Spleen (tissue), 11 donors: ENCODE data around the gene PPM1H. TPM values are rescaled to one million over a fixed set of nuclear protein-coding genes. Genes with fewer than 3 reads are reported as not detected.

Experiments
- DNase-seq: peaks from one replicate; pipeline ENCODE4 v3.0.0-alpha.2; 2020
- H3K27ac ChIP-seq, 8 donors: fragments of 200-600 bp; sonication (generic) in 7 of 8; 1 replicate in 4 of 8; 2 replicates in 4 of 8; pipeline versions ENCODE4 v1.5.0 to v1.8.0; 2016 to 2021; ENCODE audit warnings: inconsistent platforms in 4 of 8, mild to moderate bottlenecking in 4 of 8, moderate library complexity in 1 of 8
- H3K27me3 ChIP-seq, 7 donors: fragments of 200-600 bp; sonication (generic) in 6 of 7; replicated peaks in 1 of 7; 1 replicate in 4 of 7; 2 replicates in 3 of 7; pipeline versions ENCODE4 v1.5.0 to v1.8.0; 2016 to 2021; ENCODE audit warnings: inconsistent platforms in 3 of 7, mild to moderate bottlenecking in 1 of 7
- H3K36me3 ChIP-seq, 6 donors: fragments of 200-600 bp; sonication (generic) in 5 of 6; 1 replicate in 4 of 6; 2 replicates in 2 of 6; pipeline versions ENCODE4 v1.5.0 to v1.8.0; 2016 to 2021; ENCODE audit warnings: inconsistent platforms in 2 of 6
- H3K4me1 ChIP-seq, 6 donors: fragments of 200-600 bp; sonication (generic) in 5 of 6; 1 replicate in 3 of 6; 2 replicates in 3 of 6; pipeline versions ENCODE4 v1.5.0 to v1.8.0; 2016 to 2021; ENCODE audit warnings: inconsistent platforms in 3 of 6
- H3K4me3 ChIP-seq, 8 donors: fragments of 200-600 bp; sonication (generic) in 7 of 8; 1 replicate in 4 of 8; 2 replicates in 4 of 8; pipeline versions ENCODE4 v1.5.0 to v1.8.0; 2016 to 2021; ENCODE audit warnings: inconsistent platforms in 4 of 8, mild to moderate bottlenecking in 4 of 8, moderate library complexity in 2 of 8
- H3K9me3 ChIP-seq, 8 donors: fragments of 200-600 bp; sonication (generic) in 7 of 8; 1 replicate in 4 of 8; 2 replicates in 4 of 8; pipeline versions ENCODE4 v1.5.0 to v1.8.0; 2016 to 2021; ENCODE audit warnings: inconsistent platforms in 4 of 8
- POLR2A ChIP-seq, 3 donors: fragments of 450-650 bp; IDR thresholded peaks; one replicate each; pipeline ENCODE4 v1.5.1; 2017; ENCODE audit warnings: antibody characterized with exemption in 3 of 3, mild to moderate bottlenecking in 1 of 3
- POLR2AphosphoS5 ChIP-seq, 3 donors: sonication (generic); formaldehyde crosslinking; IDR thresholded peaks; one replicate each; pipeline ENCODE4 v1.5.1; 2017; ENCODE audit warnings: antibody characterized with exemption in 3 of 3
- WGBS, 5 donors: extraction: QIAGEN DNeasy Blood & Tissue Kit in 3 of 5; methylation state at CpG; one replicate each; pipeline versions ENCODE4 v1.1.5 to v1.1.7; 2013 to 2018; 5-methylcytosine and 5-hydroxymethylcytosine counted together
- intact Hi-C: fragments of 100-400 bp; cut with DNase I; formaldehyde crosslinking; loops from one replicate; pipeline ENCODE4 v1.15.0; 2023; ENCODE audit warnings: low total_unique reads
- polyA plus RNA-seq, 3 donors: library from polyadenylated mRNA; stranded (reverse); fragments of 200-250 nt; gene quantifications; one replicate each; pipeline ENCODE4 v1.2.1, GENCODE V29; 2013
- total RNA-seq, 7 donors: library from RNA; depleted of rRNA in 3 of 7; stranded (reverse); fragments of >200 nt in 3 of 7; fragmentation: NEBNext Ultra II Directional in 4 of 7; extraction: Animal tissue kit (Norgen Biotek cat#: 25700) in 4 of 7; gene quantifications; one replicate each; pipeline versions ENCODE4 v1.1.0 to v1.2.1, GENCODE V29; 2016 to 2021
- TF ChIP-seq, protein P1 (sequence below), 11 experiments: fragments of 200-600 bp in 7 of 11; fragments of 450-650 bp in 4 of 11; sonication (generic) in 4 of 11; IDR thresholded peaks in 8 of 11; conservative IDR thresholded peaks in 3 of 11; 1 replicate in 7 of 11; 2 replicates in 4 of 11; pipeline versions ENCODE4 v1.4.0 to v1.8.0; 2016 to 2021; ENCODE audit warnings: antibody characterized with exemption in 11 of 11, inconsistent platforms in 4 of 11, mild to moderate bottlenecking in 1 of 11
- donor health status: healthy with polysubstance abuse.
- donor health status: DM: no; HTN: no; CAD: no; lungs with moderate emphysema.
- donor health status: DM: no; HTN: no; CAD: no.
- donor health status: Bipolar disorder and iron deficiency.
- donor health status: healthy.
- donor health status: DM: no; HTN: no; CAD: no.
- donor health status: DM: yes; HTN: yes; CAD: no.

The PPM1H gene
- total and polyA plus RNA-seq, 10 donors: 0.17 to 3.9 (median 1.9) TPM

DNA sequence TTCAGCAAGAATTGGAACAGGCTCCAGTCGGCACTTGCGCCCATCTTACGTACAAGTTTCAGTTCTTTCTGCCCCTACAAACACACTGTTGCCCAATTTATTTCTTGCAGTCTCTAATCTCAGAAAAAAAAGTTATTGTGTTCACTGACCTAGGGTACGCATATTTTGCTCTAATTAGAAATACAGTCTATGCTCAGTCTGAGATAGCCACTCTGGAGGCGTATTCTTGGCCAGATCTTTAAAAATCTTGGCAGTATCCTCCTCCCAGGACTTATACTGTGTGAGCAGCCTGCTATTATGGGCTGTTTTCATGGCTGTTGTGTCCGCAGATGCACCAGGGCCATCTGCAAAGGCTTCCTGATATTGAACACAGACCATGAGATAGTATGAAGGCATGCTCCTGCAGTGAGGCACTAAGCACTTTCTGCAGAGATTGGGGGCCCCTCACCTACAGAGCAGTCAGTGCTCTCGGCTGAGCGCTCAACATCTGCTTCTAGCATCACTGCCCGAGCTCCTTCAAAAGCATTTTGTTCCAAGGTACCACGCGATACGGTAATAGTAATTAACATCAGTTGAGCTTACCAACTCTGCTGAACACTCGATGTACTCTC, 57.9 kb downstream of the PPM1H start:
- WGBS, 5 donors: 90 to 93% (median 91%) methylated on average over 12 to 13 of the region's 13 CpGs
- no peaks in the 10 kb centered on the region for H3K4me1 ChIP-seq
- intact Hi-C loops: no loop called here
- DNase-seq: no peak
- no peak for TF ChIP-seq POLR2A (IDR thresholded peaks at IDR 0.05)
- no peak overlapping the region for H3K4me3 ChIP-seq
- no peak overlapping the region for H3K27ac ChIP-seq
- no peaks in the 10 kb centered on the region for H3K27me3 ChIP-seq
- no peaks in the 10 kb centered on the region for H3K36me3 ChIP-seq
- no peaks in the 10 kb centered on the region for H3K9me3 ChIP-seq

DNA sequence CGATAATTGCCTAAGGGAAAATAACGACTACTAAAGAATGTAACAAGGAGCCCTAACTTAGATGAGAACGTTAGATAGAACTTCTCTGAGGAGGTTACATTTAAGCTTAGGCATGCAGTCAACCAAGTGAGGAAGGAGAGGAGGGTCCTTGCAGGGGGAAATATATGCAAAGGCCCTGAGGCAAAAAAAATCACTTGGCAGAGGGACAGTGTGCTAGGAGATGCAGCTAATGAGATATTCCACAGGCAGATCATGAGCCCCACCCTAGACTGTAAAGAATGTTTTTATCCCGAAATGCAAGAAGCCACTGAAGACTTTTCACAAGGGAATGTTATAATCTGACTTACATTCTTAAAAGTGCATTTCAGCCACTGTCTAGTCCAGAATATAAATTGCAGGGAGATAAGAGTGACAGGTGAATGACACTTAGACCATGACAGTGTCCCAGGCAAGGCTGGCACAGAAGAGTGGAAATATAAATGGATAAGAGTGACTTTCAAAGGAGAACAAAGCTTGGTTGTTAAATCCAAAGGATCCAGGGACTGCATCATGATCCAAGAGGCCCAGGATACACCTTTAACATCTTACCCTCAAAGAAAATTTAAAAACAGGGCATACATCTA, 61.0 kb downstream of the PPM1H start:
- no peak for TF ChIP-seq POLR2A (IDR thresholded peaks at IDR 0.05)
- TF ChIP-seq POLR2AphosphoS5 (IDR thresholded peaks at IDR 0.05): no peak
- TF ChIP-seq, protein P1, sequence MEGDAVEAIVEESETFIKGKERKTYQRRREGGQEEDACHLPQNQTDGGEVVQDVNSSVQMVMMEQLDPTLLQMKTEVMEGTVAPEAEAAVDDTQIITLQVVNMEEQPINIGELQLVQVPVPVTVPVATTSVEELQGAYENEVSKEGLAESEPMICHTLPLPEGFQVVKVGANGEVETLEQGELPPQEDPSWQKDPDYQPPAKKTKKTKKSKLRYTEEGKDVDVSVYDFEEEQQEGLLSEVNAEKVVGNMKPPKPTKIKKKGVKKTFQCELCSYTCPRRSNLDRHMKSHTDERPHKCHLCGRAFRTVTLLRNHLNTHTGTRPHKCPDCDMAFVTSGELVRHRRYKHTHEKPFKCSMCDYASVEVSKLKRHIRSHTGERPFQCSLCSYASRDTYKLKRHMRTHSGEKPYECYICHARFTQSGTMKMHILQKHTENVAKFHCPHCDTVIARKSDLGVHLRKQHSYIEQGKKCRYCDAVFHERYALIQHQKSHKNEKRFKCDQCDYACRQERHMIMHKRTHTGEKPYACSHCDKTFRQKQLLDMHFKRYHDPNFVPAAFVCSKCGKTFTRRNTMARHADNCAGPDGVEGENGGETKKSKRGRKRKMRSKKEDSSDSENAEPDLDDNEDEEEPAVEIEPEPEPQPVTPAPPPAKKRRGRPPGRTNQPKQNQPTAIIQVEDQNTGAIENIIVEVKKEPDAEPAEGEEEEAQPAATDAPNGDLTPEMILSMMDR (IDR thresholded peaks at IDR 0.05 in 8 of 11, conservative IDR thresholded peaks at IDR 0.05 in 3 of 11): no peak
- Histone ChIP-seq H3K4me3 (no peak overlapping the region), H3K36me3 (no peaks in the 10 kb centered on the region), H3K27ac (no peak overlapping the region), H3K27me3 (no peaks in the 10 kb centered on the region), H3K9me3 (peaks cover 0 to 4% (median 0%) of the 10 kb centered on the region in 8 donors), H3K4me1 (no peaks in the 10 kb centered on the region)
- intact Hi-C loops: no loop called here
- DNase-seq: no peak
- 82 to 94% (median 90%) methylated on average over 4 of the region's 4 CpGs for WGBS, 5 donors

DNA sequence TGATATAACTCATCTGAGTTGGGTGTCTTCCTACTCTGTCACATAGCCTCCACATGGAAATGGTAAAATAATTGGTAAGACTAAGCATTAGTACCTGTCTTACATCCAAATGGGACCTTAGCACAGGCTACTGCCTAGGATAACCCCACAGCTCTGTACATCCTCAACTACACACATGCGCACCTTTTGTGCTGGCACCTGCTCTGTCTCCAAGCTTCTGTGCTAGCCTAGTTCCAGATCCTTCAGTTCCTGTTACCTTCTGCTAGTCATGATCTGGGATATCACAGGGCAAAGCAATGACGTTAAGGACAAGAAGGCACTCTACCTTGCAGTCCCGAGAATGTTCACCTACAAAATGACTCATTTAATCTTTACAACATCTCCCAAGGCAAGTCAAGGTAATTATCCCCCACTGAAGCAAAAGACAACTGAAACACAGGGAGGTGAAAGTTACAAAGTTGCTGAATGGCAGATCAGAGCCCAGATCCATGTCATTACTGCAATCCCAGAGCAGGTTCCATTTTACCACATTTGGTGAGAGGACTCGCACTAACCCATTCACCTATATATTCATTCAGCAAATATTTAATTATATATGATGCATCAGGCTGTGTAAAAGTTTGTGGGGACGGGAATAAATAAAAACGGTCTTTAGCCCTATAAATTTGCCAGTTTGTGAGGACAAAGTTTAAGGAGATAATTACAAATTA, 61.7 kb downstream of the PPM1H start:
- Histone ChIP-seq H3K27ac (no peak overlapping the region), H3K36me3 (no peaks in the 10 kb centered on the region), H3K4me3 (no peak overlapping the region), H3K27me3 (no peaks in the 10 kb centered on the region), H3K9me3 (peaks cover 0 to 4% (median 0%) of the 10 kb centered on the region in 8 donors), H3K4me1 (no peaks in the 10 kb centered on the region)
- DNase-seq: no peak
- TF ChIP-seq POLR2A (IDR thresholded peaks at IDR 0.05) (no peak), POLR2AphosphoS5 (IDR thresholded peaks at IDR 0.05) (no peak)
- TF ChIP-seq, protein P1 (IDR thresholded peaks at IDR 0.05 in 8 of 11, conservative IDR thresholded peaks at IDR 0.05 in 3 of 11): no peak
- WGBS, 5 donors: 89 to 94% (median 90%) methylated on average over 6 of the region's 6 CpGs
- intact Hi-C loops: no loop called here

DNA sequence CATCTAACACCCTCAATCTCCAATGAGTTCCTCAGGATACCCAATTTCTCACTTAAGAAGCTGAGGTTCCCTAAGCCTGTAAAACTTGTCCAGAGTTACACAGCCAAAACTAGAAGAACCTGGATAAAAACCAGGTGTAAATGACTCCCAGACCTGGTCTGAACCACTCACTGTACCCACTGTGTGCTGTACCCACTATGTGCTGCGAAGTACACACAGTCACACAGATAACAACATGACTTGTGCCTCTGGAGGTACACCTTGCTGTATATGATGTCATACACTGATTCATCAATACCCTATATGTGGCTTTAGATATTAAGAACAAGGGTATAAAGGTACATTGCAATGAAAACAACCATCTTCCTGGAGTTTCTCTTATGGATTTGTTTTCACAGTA, 66.1 kb downstream of the PPM1H start:
- intact Hi-C loops: no loop called here
- H3K9me3 ChIP-seq: peaks cover 0 to 4% (median 0%) of the 10 kb centered on the region in 8 donors
- no peaks in the 10 kb centered on the region for H3K27me3 ChIP-seq
- no peak overlapping the region for H3K27ac ChIP-seq
- 82 to 95% (median 89%) methylated on average over 1 of the region's 1 CpG for WGBS, 5 donors
- no peaks in the 10 kb centered on the region for H3K4me1 ChIP-seq
- no peak for DNase-seq
- TF ChIP-seq POLR2AphosphoS5 (IDR thresholded peaks at IDR 0.05) (no peak), POLR2A (IDR thresholded peaks at IDR 0.05) (no peak)
- TF ChIP-seq, protein P1 (IDR thresholded peaks at IDR 0.05 in 8 of 11, conservative IDR thresholded peaks at IDR 0.05 in 3 of 11): no peak
- no peak overlapping the region for H3K4me3 ChIP-seq
- H3K36me3 ChIP-seq: no peaks in the 10 kb centered on the region
